HG02840 (cell line): ENCODE data around the gene MON1B.
"Not testable (repeated sequence)": the region's sequence is repeated elsewhere in the genome, so short reads cannot be mapped to it uniquely, and the experiment has no call there.

ENCODE experiments used
- ATAC-seq: cut with Tn5 transposase; IDR thresholded peaks from one replicate; pipeline ENCODE4 v1.9.1; 2021; ENCODE audit warnings: mild to moderate bottlenecking, moderate library complexity, moderate number of reproducible peaks; ENCODE audit not compliant: unreplicated experiment, low FRiP score

Gene MON1B

DNA sequence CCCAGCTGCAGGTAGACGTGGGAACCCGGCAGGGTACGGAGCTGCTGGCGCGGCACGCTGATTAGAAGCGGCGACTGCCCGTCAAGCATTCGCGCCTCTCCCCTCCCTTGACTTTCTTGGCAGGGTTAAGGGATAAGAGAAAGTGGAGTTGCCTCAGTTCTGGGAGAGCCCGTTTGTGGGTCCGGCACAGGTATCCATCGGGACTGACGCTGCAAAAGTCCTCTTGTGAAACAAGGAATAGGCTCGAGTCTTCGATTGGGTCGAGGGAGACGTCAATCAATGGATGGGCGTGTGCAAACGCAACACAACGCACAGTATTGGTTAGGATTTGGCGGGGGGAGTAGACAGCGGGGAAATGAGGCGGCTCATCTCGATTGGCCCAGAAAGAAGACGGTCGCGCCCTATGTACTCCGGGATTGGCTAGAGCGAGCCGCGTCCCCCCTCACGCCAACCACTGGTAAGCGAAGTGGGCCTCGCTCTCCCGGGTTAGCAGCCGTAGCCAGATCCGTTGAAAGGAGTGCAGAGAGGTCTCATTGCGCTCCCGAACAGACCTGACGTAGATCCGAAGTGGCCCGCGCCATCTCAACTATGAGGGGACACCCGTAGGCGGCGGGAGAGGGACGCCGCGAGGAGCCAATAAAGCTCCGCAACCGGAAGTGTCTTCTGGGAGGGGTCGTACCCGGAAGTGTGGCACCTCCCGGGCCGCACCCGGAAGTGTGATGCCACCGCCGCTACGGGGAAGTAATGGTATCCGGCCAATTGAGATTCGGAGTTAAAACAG is at the start of gene MON1B:
Gene MON1B (plus strand): TSS at position 713 of the 781 bp plus-strand sequence. CDS start 296 bp downstream, outside the sequence.
- ATAC-seq: peak; percentile 98

DNA sequence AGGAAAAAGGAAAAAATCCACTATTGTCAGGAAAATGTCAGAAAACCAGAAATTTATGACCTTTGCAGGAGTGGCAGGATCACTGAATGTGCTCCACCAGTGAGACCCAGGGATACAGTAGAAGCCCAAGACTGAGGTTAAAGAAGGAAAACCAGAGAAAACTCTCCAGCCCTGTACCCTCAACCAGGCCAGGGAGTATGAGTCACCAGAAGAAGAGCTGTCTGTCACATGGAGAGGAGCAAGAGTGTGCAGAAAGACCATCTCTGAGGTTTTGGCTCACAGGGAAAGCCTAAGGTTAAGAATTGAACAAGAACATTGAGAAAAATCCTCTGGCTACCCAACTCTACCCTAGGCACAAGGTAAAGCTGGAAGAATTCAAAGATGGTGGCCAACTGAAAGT is 47.6 kb upstream of the MON1B start:
- no peak for ATAC-seq

GRCh38 chr16:77148121-77148520 is 42.9 kb upstream of the MON1B start:
- ATAC-seq: no peak

DNA sequence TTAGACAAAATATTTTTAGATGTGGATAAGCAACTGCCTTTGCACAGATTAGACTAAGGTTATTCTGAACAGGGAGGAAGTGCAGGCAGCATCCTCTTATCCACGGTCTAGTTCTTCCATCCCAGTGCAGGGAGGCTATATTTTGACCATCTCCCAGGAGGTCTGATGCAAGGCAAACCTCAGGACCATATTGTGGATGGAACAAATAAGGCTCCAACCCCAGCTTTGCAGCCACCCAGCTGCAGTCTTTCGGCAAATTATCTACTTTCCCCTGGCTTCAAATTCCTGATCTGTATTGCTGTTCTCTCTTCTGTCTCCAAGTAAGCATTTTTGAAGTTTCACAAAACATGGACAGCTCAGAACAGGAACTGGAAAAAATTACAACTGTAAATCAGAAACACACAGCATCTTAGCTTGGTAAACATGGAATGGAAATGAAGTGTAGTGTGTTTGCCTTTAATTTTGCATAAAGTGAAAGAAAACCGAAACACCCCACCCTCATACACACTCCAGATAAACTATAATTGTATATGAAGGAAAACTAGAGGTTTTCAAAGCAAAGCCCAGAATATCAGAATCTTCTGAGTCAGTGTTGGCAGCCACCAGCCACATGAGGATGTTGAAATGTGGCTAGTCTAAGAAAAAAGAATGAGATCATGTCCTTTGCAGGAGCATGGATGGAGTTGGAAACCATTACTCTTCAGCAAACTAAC is 33.5 kb upstream of the MON1B start:
- no peak for ATAC-seq

DNA sequence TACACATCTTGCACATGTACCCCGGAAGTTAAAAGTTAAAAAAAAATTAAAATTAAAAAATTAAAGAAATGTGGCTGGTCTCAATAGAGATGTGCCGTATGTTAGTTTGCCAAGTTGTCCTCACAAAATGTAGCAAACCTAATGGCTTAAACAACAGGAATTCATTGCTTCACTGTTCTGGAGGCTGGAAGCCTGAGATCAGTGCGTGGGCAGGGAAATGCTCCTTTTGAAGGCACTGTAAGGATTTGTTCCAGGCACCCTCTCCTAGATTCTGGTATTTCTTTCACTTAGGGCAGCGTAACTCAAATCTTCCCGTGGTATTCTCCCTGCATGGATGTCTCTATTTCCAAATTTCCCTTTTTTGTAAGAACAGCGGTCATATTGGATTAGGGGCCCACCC is 32.7 kb upstream of the MON1B start:
- ATAC-seq: no peak

DNA sequence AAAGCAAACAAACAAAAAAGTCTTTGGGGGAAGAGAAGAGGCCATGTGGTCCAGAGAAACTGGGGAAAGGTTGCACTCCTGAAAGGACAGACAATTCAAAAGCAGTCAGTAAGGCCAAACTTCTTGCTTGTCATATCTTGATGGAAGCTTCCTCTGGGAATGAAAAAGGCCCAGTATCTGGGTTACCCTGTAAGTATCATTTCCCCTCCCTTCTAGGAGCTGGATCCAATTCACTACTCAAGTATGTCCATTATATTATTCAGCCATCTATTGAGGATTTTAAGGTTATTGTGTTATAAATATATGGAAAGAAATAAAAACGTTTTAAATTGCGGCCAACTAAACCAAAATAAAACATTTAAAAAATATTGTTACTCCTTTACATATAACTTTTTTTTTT is 26.0 kb upstream of the MON1B start:
- no peak for ATAC-seq

DNA sequence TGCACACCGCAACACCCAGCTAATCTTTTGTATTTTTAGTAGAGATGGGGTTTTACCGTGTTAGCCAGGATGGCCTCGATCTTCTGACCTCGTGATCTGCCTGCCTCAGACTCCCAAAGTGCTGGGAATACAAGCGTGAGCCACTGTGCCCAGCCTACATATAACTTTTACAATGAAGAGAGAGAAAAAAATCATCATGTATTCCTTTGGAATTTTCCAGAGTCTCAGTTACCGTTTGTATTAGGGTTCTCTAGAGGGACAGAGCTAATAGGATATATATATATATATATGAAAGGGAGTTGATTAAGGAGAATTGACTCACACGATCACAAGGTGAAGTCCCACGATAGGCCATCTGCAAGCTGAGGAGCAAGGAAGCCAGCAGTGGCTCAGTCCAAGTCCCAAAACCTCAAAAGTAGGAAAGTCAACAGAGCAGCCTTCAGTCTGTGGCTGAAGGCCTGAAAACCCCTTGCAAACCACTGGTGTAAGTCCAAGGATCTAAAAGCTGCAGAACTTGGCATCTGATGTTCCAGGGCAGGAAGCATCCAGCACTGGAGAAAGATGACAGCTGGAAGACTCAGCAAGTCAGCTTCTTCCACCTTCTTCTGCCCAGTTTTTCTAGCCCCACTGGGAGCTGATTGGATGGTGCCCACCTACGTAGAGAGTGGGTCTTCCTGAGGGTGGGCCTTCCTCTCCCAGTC is 25.3 kb upstream of the MON1B start:
- ATAC-seq: not testable (repeated sequence)

DNA sequence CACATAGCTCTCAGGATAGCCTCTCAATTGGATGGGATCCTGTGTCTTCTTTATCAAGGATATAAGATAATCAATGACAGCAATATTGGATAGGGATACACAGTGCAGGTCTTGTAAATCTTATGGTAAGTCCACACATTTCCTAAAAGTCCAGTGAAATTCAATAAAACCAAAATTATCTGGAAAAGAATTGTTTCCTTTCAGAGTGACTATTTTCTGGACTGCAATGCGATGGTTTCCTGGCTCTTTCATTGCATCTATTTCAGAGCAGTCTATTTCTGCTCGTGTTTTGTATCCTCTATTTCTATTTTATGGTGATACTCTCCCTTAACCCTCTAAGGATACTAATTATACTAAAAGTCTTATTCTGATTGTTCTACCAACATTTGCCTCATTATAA is 24.3 kb upstream of the MON1B start:
- ATAC-seq: no peak

DNA sequence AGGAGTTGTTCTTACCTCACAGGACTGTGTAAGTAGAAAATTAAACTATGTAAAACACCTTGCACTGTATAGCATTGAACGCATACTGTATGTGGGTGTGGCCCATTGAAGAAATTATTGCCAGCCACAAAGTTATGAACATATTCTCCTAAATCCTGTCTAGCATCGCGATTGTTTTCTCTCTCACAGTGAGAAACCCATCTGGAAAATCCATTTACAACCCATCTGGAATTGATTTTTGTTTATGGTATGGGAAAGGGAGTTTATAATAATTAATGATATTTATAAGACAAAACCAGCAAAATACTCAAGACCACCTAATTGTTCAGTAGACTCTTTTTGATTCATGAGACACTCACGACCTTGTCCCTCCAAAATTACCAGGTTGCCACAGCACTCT is 22.1 kb upstream of the MON1B start:
- ATAC-seq: no peak

DNA sequence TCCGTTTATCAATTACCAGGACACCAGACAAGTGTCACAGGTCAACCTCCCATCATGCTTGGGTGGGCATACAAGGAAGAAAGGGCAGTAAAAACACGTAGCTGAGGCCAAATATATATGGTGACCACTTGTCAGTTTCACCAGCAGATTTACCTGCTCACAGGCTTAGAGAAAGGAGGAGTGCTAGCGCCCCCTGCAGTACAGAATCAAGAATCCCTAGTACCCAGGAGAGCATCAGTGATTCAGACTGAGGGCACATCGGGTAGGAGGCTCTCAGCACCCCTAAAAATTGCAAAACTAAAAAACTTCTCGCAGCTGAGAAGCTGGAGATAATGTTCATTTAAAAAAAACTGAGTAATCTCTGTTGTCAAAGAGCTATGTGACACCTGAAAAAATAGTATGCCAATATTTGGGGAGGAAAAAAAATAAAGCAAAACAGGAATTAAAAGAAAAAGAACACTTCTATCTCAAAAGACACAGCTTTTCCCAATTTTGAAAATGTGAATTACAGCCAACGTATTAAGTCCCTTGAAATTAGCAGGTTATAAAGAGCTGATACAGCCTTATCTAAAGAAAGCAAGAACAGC is 21.2 kb upstream of the MON1B start:
- ATAC-seq: peak; percentile 62

- no peak for ATAC-seq
These were observed 20.2 kb upstream of the MON1B start for GRCh38 chr16:77170805-77171204.

DNA sequence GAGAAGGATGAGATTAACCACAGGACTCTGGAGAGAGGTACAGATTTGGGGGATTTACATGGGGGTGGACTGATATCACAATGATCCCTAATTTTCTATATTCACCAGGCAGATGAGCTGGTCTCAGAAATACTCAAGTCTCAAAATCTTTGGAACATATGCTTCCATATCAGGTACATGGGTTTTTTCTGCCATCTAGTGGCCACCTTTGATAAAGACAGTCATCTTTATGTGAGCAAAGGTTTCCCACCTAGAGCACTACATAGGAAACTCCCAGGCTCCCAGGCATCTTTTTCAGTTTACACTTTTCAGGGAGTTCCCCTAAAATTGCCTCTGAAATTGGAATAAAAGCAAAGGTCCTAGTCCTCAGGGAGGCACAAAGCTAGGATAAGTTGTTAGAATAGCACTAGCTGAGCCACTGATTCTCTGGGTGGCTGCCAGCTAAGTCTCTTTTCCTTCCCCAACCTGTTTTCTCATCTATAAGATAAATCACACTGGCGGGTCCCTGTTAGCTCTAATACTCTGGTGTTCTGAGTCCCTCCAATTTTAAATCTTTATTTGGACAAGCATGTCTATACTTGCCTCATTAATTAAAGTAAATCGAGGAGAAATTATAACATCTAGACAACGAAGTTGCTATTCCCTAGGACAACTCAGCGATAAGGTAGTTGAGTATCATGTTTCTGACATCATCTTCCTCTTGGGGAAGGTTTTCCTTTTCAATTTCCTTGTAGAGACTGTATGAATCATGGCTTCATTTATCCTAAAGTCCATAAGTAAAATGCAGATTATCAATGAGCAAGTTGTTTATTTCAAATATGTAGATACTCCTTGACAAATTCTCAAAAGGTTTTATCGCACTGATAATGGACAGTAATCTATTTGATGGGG is 19.0 kb upstream of the MON1B start:
- ATAC-seq: no peak

- no peak for ATAC-seq
These were observed 18.0 kb upstream of the MON1B start for GRCh38 chr16:77172951-77173350.

GRCh38 chr16:77183137-77183536 is 7.9 kb upstream of the MON1B start:
- ATAC-seq: no peak

- ATAC-seq: not testable (repeated sequence)
These were observed 4.7 kb upstream of the MON1B start for GRCh38 chr16:77186298-77186697.

GRCh38 chr16:77190190-77190477 is 856 bp upstream of the MON1B start:
- ATAC-seq: no peak

- no peak for ATAC-seq
These were observed 424 bp downstream of the MON1B start for GRCh38 chr16:77191259-77191969.

DNA sequence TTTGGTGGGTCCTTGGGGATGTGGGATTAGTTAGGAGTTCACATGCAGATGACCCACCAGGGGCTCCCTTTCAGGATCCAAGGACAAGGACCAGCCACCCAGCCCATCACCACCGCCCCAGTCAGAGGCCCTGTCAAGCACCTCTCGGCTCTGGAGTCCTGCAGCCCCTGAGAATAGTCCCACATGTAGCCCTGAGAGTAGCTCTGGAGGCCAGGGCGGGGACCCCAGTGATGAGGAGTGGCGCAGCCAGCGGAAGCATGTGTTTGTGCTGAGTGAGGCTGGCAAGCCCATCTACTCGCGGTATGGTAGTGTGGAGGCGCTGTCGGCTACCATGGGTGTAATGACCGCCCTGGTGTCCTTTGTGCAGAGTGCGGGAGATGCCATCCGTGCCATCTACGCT is 2.4 kb downstream of the MON1B start:
- no peak for ATAC-seq
